HUDEP-2 (cell line): ENCODE results near the gene SRP54.
"Not testable (repeated sequence)": the region's sequence is repeated elsewhere in the genome, so short reads cannot be mapped to it uniquely, and the experiment has no call there.

Experiments
- DNase-seq, 76 experiments: peaks; one replicate each; lab custom pipeline; 2025; ENCODE audit not compliant: unreplicated experiment in 76 of 76; lab: John Stamatoyannopoulos, UW

SRP54 gene

GRCh38 chr14:35046048-35046750 is 63.4 kb downstream of the SRP54 start, which contains the start of gene FAM177A1:
Gene FAM177A1 (plus strand): TSS chr14:35046272. CDS start chr14:35046464, 192 bp downstream.
- peak; percentile 44 to 99 (median 97) for DNase-seq

- DNase-seq = peak in 42 of 76 experiments; percentile 3 to 82 (median 47)
Measured at GRCh38 chr14:35046751-35047536, 64.2 kb downstream of the SRP54 start.

GRCh38 chr14:35047976-35048513 is 65.3 kb downstream of the SRP54 start:
- no peak for DNase-seq

GRCh38 chr14:35050652-35051051 is 67.9 kb downstream of the SRP54 start:
- DNase-seq = peak in 15 of 76 experiments; percentile 1 to 27 (median 18)

- no peak for DNase-seq
Measured at GRCh38 chr14:35051796-35052195, 69.0 kb downstream of the SRP54 start.

- DNase-seq = no peak
Measured at GRCh38 chr14:35052637-35053036, 69.8 kb downstream of the SRP54 start.

- DNase-seq = peak in 14 of 76 experiments; percentile 0 to 19 (median 8)
Measured at GRCh38 chr14:35061113-35061791, 78.5 kb downstream of the SRP54 start.

GRCh38 chr14:35065731-35066130 is 82.9 kb downstream of the SRP54 start:
- not testable (repeated sequence) for DNase-seq

- no peak for DNase-seq
Measured at GRCh38 chr14:35068238-35069012, 85.6 kb downstream of the SRP54 start.

GRCh38 chr14:35072226-35072625 is 89.4 kb downstream of the SRP54 start:
- no peak for DNase-seq

- peak in 6 of 76 experiments; percentile 0 to 26 (median 6) for DNase-seq
Measured at GRCh38 chr14:35073486-35073885, 90.7 kb downstream of the SRP54 start.

- no peak for DNase-seq
Measured at GRCh38 chr14:35078082-35078481, 95.3 kb downstream of the SRP54 start.
